Mesenchymal stem cell (in vitro differentiated cells and primary cell): ENCODE results near the gene ERCC1. TPM values are rescaled to one million over a fixed set of nuclear protein-coding genes. Genes with fewer than 3 reads are reported as not detected.

Experiments used
- DNase-seq: peaks from one replicate; pipeline ENCODE4 v3.0.0-alpha.2; 2013
- H2AFZ ChIP-seq: one replicate; pipeline ENCODE4 v1.6.1; 2013; ENCODE audit warnings: low read depth, mild to moderate bottlenecking, control low read depth, inconsistent platforms, low read length, moderate library complexity
- H2AK5ac ChIP-seq: 2 replicates; pipeline ENCODE4 v1.6.1; 2013; ENCODE audit warnings: low read length, moderate library complexity, mild to moderate bottlenecking, inconsistent platforms; ENCODE audit not compliant: severe bottlenecking
- H2BK120ac ChIP-seq: one replicate; pipeline ENCODE4 v1.6.1; 2013; ENCODE audit warnings: low read depth, mild to moderate bottlenecking, inconsistent platforms, low read length, moderate library complexity
- H2BK12ac ChIP-seq, 2 experiments: one replicate each; pipeline ENCODE4 v1.6.1; 2013; ENCODE audit warnings: inconsistent platforms in 2 of 2, low read length in 2 of 2, mild to moderate bottlenecking in 2 of 2, moderate library complexity in 2 of 2, control low read depth in 1 of 2
- H2BK15ac ChIP-seq: one replicate; pipeline ENCODE4 v1.6.1; 2013; ENCODE audit warnings: mild to moderate bottlenecking, low read depth, inconsistent platforms; ENCODE audit not compliant: poor library complexity, severe bottlenecking
- H2BK5ac ChIP-seq: 2 replicates; pipeline ENCODE4 v1.6.1; 2013; ENCODE audit warnings: low read depth, mild to moderate bottlenecking, low read length, control low read depth, inconsistent platforms; ENCODE audit not compliant: poor library complexity, severe bottlenecking
- H3K14ac ChIP-seq, 2 experiments: one replicate each; pipeline ENCODE4 v1.6.1; 2013; ENCODE audit warnings: inconsistent platforms in 2 of 2, low read length in 2 of 2, control low read depth in 1 of 2, mild to moderate bottlenecking in 1 of 2, moderate library complexity in 1 of 2
- H3K18ac ChIP-seq, 2 experiments: one replicate each; pipeline ENCODE4 v1.6.1; 2013; ENCODE audit warnings: inconsistent platforms in 2 of 2, low read length in 2 of 2, control low read depth in 1 of 2, low read depth in 1 of 2, mild to moderate bottlenecking in 1 of 2
- H3K23ac ChIP-seq, 2 experiments: one replicate each; pipeline ENCODE4 v1.6.1; 2013; ENCODE audit warnings: inconsistent platforms in 2 of 2, low read length in 2 of 2, mild to moderate bottlenecking in 2 of 2, moderate library complexity in 2 of 2, control low read depth in 1 of 2
- H3K27ac ChIP-seq: 2 replicates; pipeline ENCODE4 v1.5.1; 2013; ENCODE audit warnings: mild to moderate bottlenecking, moderate library complexity, low read length, control low read depth, inconsistent platforms; ENCODE audit not compliant: poor library complexity, severe bottlenecking
- H3K27me3 ChIP-seq, 2 experiments: 2 replicates each; pipeline versions ENCODE4 v1.6.1 to v1.7.0; 2013; ENCODE audit warnings: low read length in 2 of 2, mild to moderate bottlenecking in 2 of 2, moderate library complexity in 2 of 2, control low read depth in 1 of 2, inconsistent platforms in 1 of 2; ENCODE audit not compliant: control insufficient read depth in 1 of 2, insufficient read depth in 1 of 2
- H3K36me3 ChIP-seq, 2 experiments: 2 replicates each; pipeline versions ENCODE4 v1.6.1 to v1.7.0; 2013; ENCODE audit warnings: low read length in 2 of 2, control low read depth in 1 of 2, inconsistent platforms in 1 of 2, low read depth in 1 of 2, mild to moderate bottlenecking in 1 of 2; ENCODE audit not compliant: insufficient read depth in 2 of 2, control insufficient read depth in 1 of 2
- H3K4ac ChIP-seq, 2 experiments: one replicate each; pipeline ENCODE4 v1.6.1; 2013; ENCODE audit warnings: inconsistent platforms in 2 of 2, low read length in 2 of 2, mild to moderate bottlenecking in 2 of 2, moderate library complexity in 2 of 2, control low read depth in 1 of 2, low read depth in 1 of 2
- H3K4me1 ChIP-seq: 2 replicates; pipeline ENCODE4 v1.6.1; 2013; ENCODE audit warnings: low read depth, low read length, control low read depth; ENCODE audit not compliant: control insufficient read depth, insufficient read depth
- H3K4me2 ChIP-seq: 2 replicates; pipeline ENCODE4 v1.6.1; 2013; ENCODE audit warnings: low read length, mild to moderate bottlenecking, inconsistent platforms; ENCODE audit not compliant: poor library complexity, severe bottlenecking
- H3K4me3 ChIP-seq, 2 experiments: 2 replicates each; pipeline versions ENCODE4 v1.5.1 to v1.7.0; 2013; ENCODE audit warnings: low read length in 2 of 2, mild to moderate bottlenecking in 2 of 2, control low read depth in 1 of 2, low read depth in 1 of 2; ENCODE audit not compliant: insufficient read depth in 1 of 2
- H3K79me1 ChIP-seq: replicated peaks from 2 replicates; pipeline ENCODE4 v1.6.1; 2013; ENCODE audit warnings: mild to moderate bottlenecking, control low read depth, low read length, inconsistent platforms; ENCODE audit not compliant: poor library complexity, severe bottlenecking
- H3K9ac ChIP-seq: 2 replicates; pipeline ENCODE4 v1.7.0; 2013; ENCODE audit warnings: mild to moderate bottlenecking, low read length, moderate library complexity
- H3K9me3 ChIP-seq: 2 replicates; pipeline ENCODE4 v1.7.0; 2013; ENCODE audit warnings: mild to moderate bottlenecking, low read length; ENCODE audit not compliant: control insufficient read depth
- H4K8ac ChIP-seq: one replicate; pipeline ENCODE4 v1.6.1; 2013; ENCODE audit warnings: inconsistent platforms, mild to moderate bottlenecking, low read length, moderate library complexity
- H4K91ac ChIP-seq: one replicate; pipeline ENCODE4 v1.6.1; 2013; ENCODE audit warnings: mild to moderate bottlenecking, low read length, inconsistent platforms
- WGBS: methylation state at CpG from one replicate; pipeline ENCODE4 v1.1.7; 2013; ENCODE audit warnings: mixed read lengths; 5-methylcytosine and 5-hydroxymethylcytosine counted together
- small RNA-seq: library from polyadenylated mRNA; stranded (forward); fragments of <200 nt; extraction: miRNeasy Mini kit (QIAGEN cat#:217004); gene quantifications from one replicate; pipeline ENCODE3, GENCODE V24; 2013; ENCODE audit warnings: low read depth

ERCC1 gene

GRCh38 chr19:45357445-45357783 is 66.3 kb downstream of the ERCC1 start:
- WGBS, result 95% methylated on average over 11 of the region's 11 CpGs
- no peak overlapping the region for H4K91ac ChIP-seq
- no peak overlapping the region for H3K4ac ChIP-seq

More at GRCh38 chr19:45357445-45357783, 66.3 kb downstream of the ERCC1 start:
- no peak overlapping the region for H3K4me3 ChIP-seq
- no peak for DNase-seq
- H3K18ac ChIP-seq, result no peak overlapping the region
- H3K27me3 ChIP-seq, result no peaks in the 10 kb centered on the region
- no peak overlapping the region for H2BK12ac ChIP-seq
- no peaks in the 10 kb centered on the region for H3K9me3 ChIP-seq
- H3K4me2 ChIP-seq, result no peak overlapping the region
- no peak overlapping the region for H3K9ac ChIP-seq
- no peak overlapping the region for H3K27ac ChIP-seq
- H3K14ac ChIP-seq, result no peak overlapping the region
- H2BK15ac ChIP-seq, result no peak overlapping the region
- H2BK5ac ChIP-seq, result no peak overlapping the region
- H3K4me1 ChIP-seq, result no peaks in the 10 kb centered on the region
- peaks cover 79 to 86% of the 10 kb centered on the region in 2 experiments for H3K36me3 ChIP-seq
- no peak overlapping the region for H2BK120ac ChIP-seq
- no peak overlapping the region for H4K8ac ChIP-seq
- no peak overlapping the region for H2AFZ ChIP-seq
- peaks cover 32% of the 10 kb centered on the region for H3K79me1 ChIP-seq
- H2AK5ac ChIP-seq, result no peak overlapping the region
- H3K23ac ChIP-seq, result no peak overlapping the region

Small RNA genes lying within 50 kb of the gene (small RNA-seq; reads per million reads assigned to genes)
- gene MIR6088, result not detected
